Loucy (cell line): ENCODE measurements around the gene ARHGAP25.
A peak's percentile ranks its signal among the peaks of the same experiment; 100 is the strongest.

Experiments used
- H2AFZ ChIP-seq: fragments of 200-600 bp; sonication (generic); 2 replicates; pipeline ENCODE4 v1.6.0; 2016; ENCODE audit warnings: antibody characterized with exemption, mild to moderate bottlenecking, low read length, moderate library complexity
- H3F3A ChIP-seq: fragments of 200-600 bp; 2 replicates; pipeline ENCODE4 v1.6.0; 2016; ENCODE audit warnings: antibody characterized with exemption, low read depth, mild to moderate bottlenecking
- H3K27me3 ChIP-seq: fragments of 200-600 bp; sonication (generic); 2 replicates; pipeline ENCODE4 v1.6.1; 2014; ENCODE audit warnings: low read length, mild to moderate bottlenecking; ENCODE audit not compliant: insufficient read depth, poor library complexity, severe bottlenecking
- H3K36me3 ChIP-seq: fragments of 200-600 bp; sonication (generic); 2 replicates; pipeline ENCODE4 v1.6.1; 2016; ENCODE audit warnings: low read length; ENCODE audit not compliant: insufficient read depth
- H3K4me1 ChIP-seq: fragments of 200-600 bp; sonication (generic); 2 replicates; pipeline ENCODE4 v1.5.1; 2014; ENCODE audit warnings: low read length, mild to moderate bottlenecking; ENCODE audit not compliant: insufficient read depth, poor library complexity, severe bottlenecking
- H3K4me2 ChIP-seq: fragments of 200-600 bp; sonication (generic); 2 replicates; pipeline ENCODE4 v1.6.0; 2014; ENCODE audit warnings: antibody characterized with exemption, low read length, low read depth, mild to moderate bottlenecking; ENCODE audit not compliant: poor library complexity, severe bottlenecking
- H3K4me3 ChIP-seq: fragments of 200-600 bp; sonication (generic); 2 replicates; pipeline ENCODE4 v1.5.1; 2014; ENCODE audit warnings: low read length, mild to moderate bottlenecking, mixed read lengths; ENCODE audit not compliant: poor library complexity, severe bottlenecking
- H3K79me2 ChIP-seq: fragments of 200-600 bp; sonication (generic); 2 replicates; pipeline ENCODE4 v1.6.1; 2014; ENCODE audit warnings: low read length; ENCODE audit not compliant: insufficient read depth
- H3K9ac ChIP-seq: fragments of 200-600 bp; sonication (generic); 2 replicates; pipeline ENCODE4 v1.6.0; 2014; ENCODE audit warnings: mild to moderate bottlenecking, low read depth, low read length, moderate library complexity; ENCODE audit not compliant: poor library complexity, severe bottlenecking
- H3K9me2 ChIP-seq: fragments of 200-600 bp; sonication (generic); replicated peaks from 2 replicates; pipeline ENCODE4 v1.6.1; 2016; ENCODE audit warnings: low read depth, low read length, mixed read lengths
- H3K9me3 ChIP-seq: fragments of 200-600 bp; sonication (generic); 2 replicates; pipeline ENCODE4 v1.6.1; 2014; ENCODE audit warnings: mild to moderate bottlenecking, antibody characterized with exemption, low read length, low read depth; ENCODE audit not compliant: insufficient read depth
- H4K20me1 ChIP-seq: fragments of 200-600 bp; sonication (generic); 2 replicates; pipeline ENCODE4 v1.6.0; 2014; ENCODE audit warnings: antibody characterized with exemption, low read length, mild to moderate bottlenecking; ENCODE audit not compliant: insufficient read depth, poor library complexity, severe bottlenecking
- CTCF ChIP-seq: fragments of 200-600 bp; sonication (generic); conservative IDR thresholded peaks from 2 replicates; pipeline ENCODE4 v1.5.1; 2014; ENCODE audit warnings: mild to moderate bottlenecking, antibody characterized with exemption, low read length
- EZH2phosphoT487 ChIP-seq: fragments of 200-600 bp; IDR thresholded peaks from 2 replicates; pipeline ENCODE4 v1.6.1; 2018; ENCODE audit warnings: antibody characterized with exemption, mild to moderate bottlenecking, moderate library complexity, borderline replicate concordance

ARHGAP25 gene

GRCh38 chr2:68838641-68839040, 104.0 kb downstream of the ARHGAP25 start:
- no peak overlapping the region; the same call in 1 of the 2 replicates for H2AFZ ChIP-seq
- H4K20me1 ChIP-seq, result no peaks in the 10 kb centered on the region
- H3K9me3 ChIP-seq, result peaks cover 5% of the 10 kb centered on the region; the same call in 1 of the 2 replicates
- H3K9me2 ChIP-seq, result no peaks in the 10 kb centered on the region
- no peak overlapping the region for H3K4me3 ChIP-seq
- TF ChIP-seq CTCF, result no peak
- no peak for TF ChIP-seq EZH2phosphoT487
- no peaks in the 10 kb centered on the region for H3K27me3 ChIP-seq
- peaks cover 14% of the 10 kb centered on the region for H3K4me1 ChIP-seq
- H3K9ac ChIP-seq, result no peak overlapping the region
- H3K79me2 ChIP-seq, result no peaks in the 10 kb centered on the region
- H3K4me2 ChIP-seq, result no peak overlapping the region
- H3K36me3 ChIP-seq, result no peaks in the 10 kb centered on the region
- no peaks in the 10 kb centered on the region for H3F3A ChIP-seq

GRCh38 chr2:68839260-68839833, 104.7 kb downstream of the ARHGAP25 start:
- H3K9me3 ChIP-seq, result peaks cover 5% of the 10 kb centered on the region; the same call in 1 of the 2 replicates
- no peaks in the 10 kb centered on the region for H3K36me3 ChIP-seq
- no peak overlapping the region for H3K9ac ChIP-seq
- H3K27me3 ChIP-seq, result no peaks in the 10 kb centered on the region
- H3K9me2 ChIP-seq, result no peaks in the 10 kb centered on the region
- H4K20me1 ChIP-seq, result no peaks in the 10 kb centered on the region
- no peak overlapping the region for H3K4me3 ChIP-seq
- no peaks in the 10 kb centered on the region for H3K79me2 ChIP-seq
- TF ChIP-seq CTCF (peak; percentile 89), EZH2phosphoT487 (no peak)
- no peak overlapping the region for H3K4me2 ChIP-seq
- H2AFZ ChIP-seq, result peak overlapping the region; percentile 42; the same call in 1 of the 2 replicates
- no peaks in the 10 kb centered on the region for H3F3A ChIP-seq
- peaks cover 12% of the 10 kb centered on the region for H3K4me1 ChIP-seq

GRCh38 chr2:68845043-68845442, 110.4 kb downstream of the ARHGAP25 start:
- Histone ChIP-seq H3K4me3 (no peak overlapping the region), H3K9me3 (no peaks in the 10 kb centered on the region), H3K9me2 (no peaks in the 10 kb centered on the region), H3K27me3 (no peaks in the 10 kb centered on the region), H3K36me3 (no peaks in the 10 kb centered on the region), H2AFZ (no peak overlapping the region), H3K4me1 (no peaks in the 10 kb centered on the region), H3K4me2 (no peak overlapping the region), H4K20me1 (no peaks in the 10 kb centered on the region), H3F3A (no peaks in the 10 kb centered on the region), H3K9ac (no peak overlapping the region), H3K79me2 (no peaks in the 10 kb centered on the region)
- TF ChIP-seq CTCF (no peak), EZH2phosphoT487 (no peak)
